HG03460 (cell line): Measurements from ENCODE around the gene CEP131.

ENCODE experiments used
- ATAC-seq: cut with Tn5 transposase; IDR thresholded peaks from one replicate; pipeline ENCODE4 v1.9.1; 2021; ENCODE audit not compliant: unreplicated experiment

Gene CEP131

DNA sequence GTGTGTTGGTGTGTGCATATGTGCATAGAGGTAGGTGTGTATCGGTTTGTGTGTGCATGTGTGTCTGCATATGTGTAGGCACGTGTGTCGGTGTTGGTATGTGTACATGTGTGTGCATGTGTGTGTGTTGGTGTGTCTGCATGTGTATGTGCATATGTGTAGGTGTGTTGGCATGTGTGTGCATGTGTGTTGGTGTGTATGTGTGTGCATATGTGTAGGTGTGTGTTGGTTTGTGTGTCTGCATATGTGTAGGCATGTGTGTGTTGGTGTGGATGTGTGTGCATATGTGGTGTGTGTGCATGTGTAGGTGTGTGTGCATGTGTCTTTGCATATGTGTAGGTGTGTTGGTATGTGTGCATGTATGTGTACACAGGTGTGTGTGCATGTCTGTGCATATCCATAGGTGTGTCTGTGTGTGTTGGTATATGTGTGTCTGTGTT is 52.9 kb downstream of the CEP131 start:
- no peak for ATAC-seq

- no peak for ATAC-seq
Observed at GRCh38 chr17:81167638-81168037, 55.1 kb downstream of the CEP131 start.

DNA sequence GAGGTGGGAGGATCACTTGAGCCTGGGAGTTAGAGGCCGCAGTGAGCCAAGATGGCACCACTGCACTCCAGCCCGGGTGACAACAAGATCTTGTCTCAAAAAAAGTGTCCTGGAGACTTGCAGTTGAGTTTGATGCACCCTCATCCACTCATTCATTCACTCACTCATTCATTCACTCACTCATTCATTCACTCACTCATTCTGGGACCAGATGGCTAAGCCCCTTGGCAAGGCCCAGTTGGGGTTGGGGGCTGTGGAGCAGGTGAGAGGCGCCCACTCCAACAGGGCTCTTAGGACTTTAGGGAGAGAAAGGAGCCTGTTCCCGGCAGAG is 55.6 kb downstream of the CEP131 start:
- ATAC-seq, result no peak

- no peak for ATAC-seq
Observed at GRCh38 chr17:81166033-81166492, 56.7 kb downstream of the CEP131 start, which contains the start of gene AATK. Gene AATK, minus strand, starts transcription at chr17:81166221. Its CDS starts 229 bp downstream, at chr17:81165992.

- ATAC-seq, result no peak
Observed at GRCh38 chr17:81165246-81166032, 57.3 kb downstream of the CEP131 start, which contains the start of gene PVALEF. Gene PVALEF, plus strand, starts transcription at chr17:81165507. Its CDS starts 15,720 bp downstream, at chr17:81181227.

GRCh38 chr17:81164371-81165245 is 58.2 kb downstream of the CEP131 start:
- ATAC-seq, result no peak

GRCh38 chr17:81163703-81164370 is 58.9 kb downstream of the CEP131 start:
- no peak for ATAC-seq

DNA sequence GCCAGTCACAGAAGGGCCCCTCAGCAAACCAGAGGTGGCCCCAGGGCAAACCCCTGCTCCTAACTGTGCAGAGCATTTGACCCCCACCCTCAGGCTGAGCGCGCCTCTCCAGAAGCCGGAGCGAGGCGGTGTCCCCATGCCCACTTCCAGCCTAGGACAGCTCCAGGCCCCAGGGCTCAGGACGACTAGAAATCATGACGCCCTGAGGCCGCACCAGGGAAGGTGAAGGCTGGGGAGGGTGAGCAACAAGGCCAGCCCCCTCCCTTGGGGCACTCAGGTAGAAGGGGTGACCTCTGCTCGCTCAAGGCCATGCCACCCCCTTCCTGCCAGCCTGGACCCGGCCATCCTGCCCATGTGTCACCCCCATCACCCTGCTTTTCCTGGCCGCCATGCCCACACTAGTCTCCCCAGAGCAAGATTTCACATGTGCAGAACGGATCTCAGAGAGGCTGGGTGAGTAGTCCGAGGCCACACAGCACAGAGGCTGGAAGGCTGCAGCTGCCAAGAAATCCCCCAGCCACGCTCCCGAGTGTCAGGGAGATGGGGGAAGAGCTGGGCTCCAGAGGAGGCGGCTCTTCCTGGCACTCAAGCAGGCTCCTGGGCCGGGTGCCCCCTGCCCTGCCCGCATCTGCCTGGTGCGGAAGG is 59.6 kb downstream of the CEP131 start:
- ATAC-seq, result no peak

- ATAC-seq, result no peak
Observed at GRCh38 chr17:81162491-81162890, 60.3 kb downstream of the CEP131 start.

DNA sequence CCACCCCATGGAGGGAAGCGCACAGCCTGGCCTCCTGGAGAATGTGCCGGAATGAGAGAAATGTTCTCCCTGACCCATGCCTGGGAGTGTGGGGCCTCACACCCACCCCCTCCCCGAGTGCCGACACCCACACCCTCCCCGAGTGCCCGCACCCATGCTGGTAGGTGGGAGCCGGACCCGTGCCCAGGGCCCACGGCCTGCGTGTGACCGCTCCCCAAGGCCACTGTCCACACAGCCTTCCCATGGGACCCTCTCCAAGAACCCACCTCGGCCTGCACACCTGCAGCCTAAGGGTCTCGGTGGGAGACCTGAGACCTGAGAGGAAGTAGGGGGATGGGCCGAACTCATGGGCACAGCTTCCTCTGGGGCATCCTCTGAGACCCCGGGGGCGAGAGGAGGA is 60.8 kb downstream of the CEP131 start:
- no peak for ATAC-seq

- ATAC-seq, result no peak
Observed at GRCh38 chr17:81161536-81161935, 61.2 kb downstream of the CEP131 start.

DNA sequence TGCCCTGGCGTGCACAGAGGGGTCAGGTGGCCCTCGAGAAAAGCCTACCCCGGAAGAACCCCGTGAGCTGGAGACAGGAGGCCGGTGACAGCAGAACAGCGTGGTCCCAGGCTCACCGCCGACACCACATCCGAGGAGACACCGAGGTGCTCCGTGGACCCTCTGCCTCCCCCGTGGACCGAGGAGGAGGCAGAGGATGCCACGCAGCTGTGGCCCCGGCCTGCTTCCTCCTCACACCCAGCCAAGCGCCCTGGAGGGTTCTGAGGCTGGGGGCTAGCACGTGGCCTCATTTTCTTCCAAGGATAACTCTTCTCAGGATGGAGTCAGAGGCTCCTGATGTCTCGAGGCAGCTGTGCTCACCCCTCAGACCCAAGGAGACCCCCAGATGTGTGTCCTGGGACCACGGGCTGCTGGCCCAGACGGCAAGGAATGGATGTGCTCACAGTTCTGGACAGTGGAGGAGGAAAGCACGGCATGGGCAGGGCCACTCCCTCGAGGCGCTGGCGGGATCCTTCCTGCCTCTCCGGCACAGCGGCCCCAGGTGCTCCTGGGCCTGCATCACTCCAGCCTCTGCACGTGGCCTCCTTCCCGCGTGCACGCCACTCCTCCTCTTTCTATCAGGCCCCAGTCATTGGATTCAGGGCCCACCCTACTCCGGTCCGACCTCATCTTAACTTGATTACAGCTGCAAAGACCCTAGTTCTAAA is 61.9 kb downstream of the CEP131 start:
- ATAC-seq, result no peak

GRCh38 chr17:81160306-81160705 is 62.5 kb downstream of the CEP131 start:
- no peak for ATAC-seq

DNA sequence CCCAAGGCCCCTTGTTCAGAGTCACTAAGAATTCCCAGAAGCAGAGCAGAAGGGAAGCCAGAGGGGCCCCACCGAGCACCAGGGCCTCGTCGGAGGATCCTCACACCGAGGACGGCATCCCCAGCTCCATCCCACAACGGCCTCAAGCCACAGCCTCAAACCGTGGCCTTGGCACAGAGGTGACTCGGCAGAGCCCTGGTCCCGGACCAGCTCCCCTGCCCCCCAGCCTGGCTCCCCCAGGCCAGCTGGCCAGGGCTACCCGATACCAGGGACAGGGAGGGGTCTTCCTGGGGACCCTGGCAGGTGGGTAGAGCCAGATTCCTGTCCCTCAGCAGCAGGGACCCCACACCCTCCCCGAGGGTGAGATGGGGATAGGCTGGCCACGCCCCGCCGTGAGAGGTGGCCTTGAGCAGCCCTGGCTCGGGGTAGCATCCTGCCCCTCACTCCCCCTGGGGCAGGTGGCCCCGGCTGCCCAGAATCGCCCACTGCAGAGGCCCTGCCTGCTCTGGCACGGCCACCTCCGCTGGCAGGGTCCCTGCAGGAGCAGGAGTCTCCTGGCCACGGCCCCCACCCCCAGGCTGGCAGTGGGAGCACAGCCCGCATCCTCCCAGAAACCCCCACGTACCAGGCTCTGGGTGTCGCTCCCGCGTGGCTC is 63.0 kb downstream of the CEP131 start:
- no peak for ATAC-seq

GRCh38 chr17:81158688-81159590 is 63.8 kb downstream of the CEP131 start:
- no peak for ATAC-seq

DNA sequence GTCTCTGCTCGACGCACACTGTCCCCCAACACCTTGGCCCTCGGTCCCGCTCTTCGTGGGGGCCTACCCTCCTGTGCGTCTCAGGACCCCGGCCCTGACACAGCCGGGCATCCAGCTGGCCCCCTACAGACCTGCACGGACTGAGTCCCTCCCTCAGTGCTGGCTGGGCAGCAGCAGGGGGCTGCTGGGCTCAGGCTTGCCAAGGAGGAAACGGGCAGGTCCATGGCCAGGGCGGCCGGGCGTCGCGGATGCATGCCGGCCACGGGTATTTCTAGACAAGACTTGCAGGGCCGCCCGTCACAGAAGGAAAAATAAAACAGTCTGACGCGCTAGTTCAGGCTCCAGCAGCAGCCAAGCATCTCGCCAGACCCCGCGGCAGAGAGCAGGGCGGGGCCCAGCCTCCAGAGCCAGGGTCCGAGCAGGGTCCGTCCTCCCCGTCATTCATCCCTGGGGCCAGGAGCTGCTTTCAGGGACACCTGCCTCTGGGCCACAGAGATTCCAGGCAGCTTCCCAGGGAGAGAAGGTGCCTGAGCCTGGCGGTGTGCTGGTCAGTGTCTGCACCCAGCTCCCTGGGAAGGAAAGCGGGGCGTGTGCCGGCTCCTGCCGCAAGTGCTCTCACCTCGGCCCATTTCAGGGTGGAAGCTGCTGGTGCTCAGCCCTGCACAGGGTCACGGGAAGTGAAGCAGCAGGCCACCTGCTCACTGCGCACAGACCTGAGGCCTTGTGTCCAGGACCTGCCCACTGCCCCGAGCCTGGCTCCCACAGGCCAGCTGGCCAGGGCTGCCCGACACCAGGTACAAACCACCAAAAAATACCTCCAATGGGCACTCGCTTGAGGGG is 64.7 kb downstream of the CEP131 start:
- no peak for ATAC-seq

DNA sequence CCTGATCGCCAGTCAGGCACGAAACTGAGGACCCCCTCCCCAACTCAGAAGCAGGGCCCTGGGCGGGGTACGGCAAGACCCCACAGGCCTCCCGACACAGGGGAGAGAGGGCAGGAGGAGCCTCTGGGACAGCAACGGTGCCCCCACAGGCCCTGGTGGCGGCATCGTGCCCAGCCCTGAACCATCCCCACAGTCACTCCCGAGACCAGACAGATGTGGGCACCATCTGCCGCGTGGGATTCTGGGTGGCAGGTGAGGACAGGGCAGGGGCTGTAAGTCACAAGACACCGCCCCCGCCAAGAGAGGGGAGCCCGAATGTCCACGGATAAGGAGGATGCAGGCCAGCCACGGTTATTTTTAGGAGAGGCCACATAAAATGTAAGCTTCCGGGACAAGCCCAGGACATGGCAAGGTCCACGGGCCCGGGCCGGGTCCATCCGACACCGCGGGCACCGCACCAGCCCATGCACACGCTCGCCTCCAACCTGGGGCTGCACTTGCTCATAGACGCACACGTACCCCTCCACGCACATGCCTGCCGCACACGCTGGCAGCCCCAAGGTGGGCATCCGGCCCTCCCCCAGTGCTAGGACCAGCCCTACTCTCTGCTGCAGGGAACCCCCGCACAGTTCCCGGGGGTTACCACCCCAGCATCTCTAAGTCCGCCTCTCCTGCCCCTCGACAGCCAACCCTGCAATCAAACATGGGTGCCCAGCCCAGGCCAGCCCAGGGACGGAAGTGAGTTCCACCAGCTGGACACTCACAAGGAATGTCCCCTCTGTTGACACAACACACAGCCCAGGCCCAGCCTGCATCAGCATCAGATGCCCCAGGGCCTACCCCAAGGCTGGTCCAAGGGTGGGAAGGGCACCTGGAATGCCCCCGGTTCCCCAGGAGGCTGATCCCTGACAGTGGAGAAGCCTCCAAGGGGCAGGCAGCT is 65.6 kb downstream of the CEP131 start:
- no peak for ATAC-seq
